ENCODE measurements around the gene RAD23B. TPM values are rescaled to one million over a fixed set of nuclear protein-coding genes. Genes with fewer than 3 reads are reported as not detected.

Gene RAD23B
- total RNA-seq, 1 experiment from 2014 or later = 251 TPM

- Histone ChIP-seq H3K9me3 (ENCODE audit: control insufficient read depth in 1 of 2, insufficient read depth in 1 of 2, low read depth in 1 of 2, low read length in 2 of 2) (no peaks in the 10 kb centered on the region), H3K79me2 (ENCODE audit: insufficient read depth, low read length) (peaks cover 4% of the 10 kb centered on the region; the same call in 1 of the 2 replicates), H3K36me3 (ENCODE audit: control insufficient read depth in 1 of 2, insufficient read depth in 2 of 2, low read length in 2 of 2) (peaks cover 4 to 25% of the 10 kb centered on the region in 2 experiments; a peak in 3 of 4 replicates), H3K4me1 (ENCODE audit: control insufficient read depth in 1 of 2, insufficient read depth in 2 of 2, low read length in 2 of 2) (peaks cover 3 to 14% of the 10 kb centered on the region in 2 experiments; a peak in 3 of 4 replicates), H3K27ac (ENCODE audit: low read depth, low read length) (no peak overlapping the region), H3K27me3 (ENCODE audit: insufficient read depth, low read length) (no peaks in the 10 kb centered on the region), H3K4me2 (ENCODE audit: low read length) (no peak overlapping the region), H3K9ac (ENCODE audit: low read length) (no peak overlapping the region), H3K4me3 (replicated peaks in 1 of 2; ENCODE audit: low read depth in 1 of 2, low read length in 2 of 2) (no peak overlapping the region), H4K20me1 (ENCODE audit: insufficient read depth) (no peaks in the 10 kb centered on the region), H3K9me2 (ENCODE audit: insufficient read depth) (no peaks in the 10 kb centered on the region), H2AFZ (ENCODE audit: low read depth, low read length, poor library complexity, severe bottlenecking) (no peak overlapping the region)
- RAD21 ChIA-PET (ENCODE audit: low non-redundant PET in 1 of 2, low total read pairs in 2 of 2, uncharacterized antibody in 2 of 2, unreplicated experiment in 2 of 2) = no interaction called here
- CTCF ChIA-PET = no interaction called here
- POLR2A ChIA-PET = no interaction called here
- TF ChIP-seq EZH2 (IDR thresholded peaks at IDR 0.05) = no peak
- no peak for TF ChIP-seq SP1 (IDR thresholded peaks at IDR 0.05; ENCODE audit: low read depth)
- no peak for TF ChIP-seq POLR2AphosphoS5 (IDR thresholded peaks at IDR 0.05; ENCODE audit: low read depth, low read length)
- TF ChIP-seq ATF3 (IDR thresholded peaks at IDR 0.05) = no peak
- no peak for TF ChIP-seq ELF1 (IDR thresholded peaks at IDR 0.05; ENCODE audit: borderline replicate concordance, low read depth)
- no peak for TF ChIP-seq ZFX (IDR thresholded peaks at IDR 0.05)
- no peak for TF ChIP-seq YY1 (IDR thresholded peaks at IDR 0.05; ENCODE audit: extremely low read depth, insufficient replicate concordance, low read depth, low read length)
- TF ChIP-seq MAX (IDR thresholded peaks at IDR 0.05) = no peak
- TF ChIP-seq CBX3 (IDR thresholded peaks at IDR 0.05; ENCODE audit: low read depth) = no peak
- TF ChIP-seq EGR1 (IDR thresholded peaks at IDR 0.05; ENCODE audit: low read depth) = no peak
- ATAC-seq = no peak
- DNase-seq (ENCODE audit: low read depth, low spot score) = no peak
- no TSS peak for BruUV-seq (replicated peaks)
- intact Hi-C loops (cut with micrococcal nuclease) = no loop called here
Measured at GRCh38 chr9:107345327-107345726, 62.2 kb downstream of the RAD23B start.

- BruUV-seq (replicated peaks) = no TSS peak
- peaks cover 0 to 7% of the 10 kb centered on the region in 2 experiments; a peak in 2 of 4 replicates for H3K36me3 ChIP-seq (ENCODE audit: control insufficient read depth in 1 of 2, insufficient read depth in 2 of 2, low read length in 2 of 2)
- H3K27ac ChIP-seq (ENCODE audit: low read depth, low read length) = no peak overlapping the region
- no peak overlapping the region for H2AFZ ChIP-seq (ENCODE audit: low read depth, low read length, poor library complexity, severe bottlenecking)
- peak; percentile 21 for ATAC-seq
- no peaks in the 10 kb centered on the region for H3K79me2 ChIP-seq (ENCODE audit: insufficient read depth, low read length)
- ChIA-PET CTCF (interaction anchor here (1.5 kb wide), 1 partner anchor 76 kb away, joined by 4 read pairs; no protein-coding TSS in a partner anchor), POLR2A (no interaction called here), RAD21 (ENCODE audit: low non-redundant PET in 1 of 2, low total read pairs in 2 of 2, uncharacterized antibody in 2 of 2, unreplicated experiment in 2 of 2) (no interaction called here)
- no peak overlapping the region for H3K9ac ChIP-seq (ENCODE audit: low read length)
- no peak overlapping the region for H3K4me3 ChIP-seq (replicated peaks in 1 of 2; ENCODE audit: low read depth in 1 of 2, low read length in 2 of 2)
- no peak overlapping the region for H3K4me2 ChIP-seq (ENCODE audit: low read length)
- peaks cover 3 to 18% of the 10 kb centered on the region in 2 experiments; a peak in 3 of 4 replicates for H3K4me1 ChIP-seq (ENCODE audit: control insufficient read depth in 1 of 2, insufficient read depth in 2 of 2, low read length in 2 of 2)
- intact Hi-C loops (cut with micrococcal nuclease) = no loop called here
- H4K20me1 ChIP-seq (ENCODE audit: insufficient read depth) = no peaks in the 10 kb centered on the region
- no peaks in the 10 kb centered on the region for H3K27me3 ChIP-seq (ENCODE audit: insufficient read depth, low read length)
- DNase-seq (ENCODE audit: low read depth, low spot score) = no peak
- no peaks in the 10 kb centered on the region for H3K9me3 ChIP-seq (ENCODE audit: control insufficient read depth in 1 of 2, insufficient read depth in 1 of 2, low read depth in 1 of 2, low read length in 2 of 2)
- no peaks in the 10 kb centered on the region for H3K9me2 ChIP-seq (ENCODE audit: insufficient read depth)
- TF ChIP-seq TCF7L2 (IDR thresholded peaks at IDR 0.05; ENCODE audit: borderline replicate concordance, extremely low read depth, insufficient read depth, insufficient read length) (no peak), POLR2AphosphoS5 (IDR thresholded peaks at IDR 0.05; ENCODE audit: low read depth, low read length) (no peak), REST (IDR thresholded peaks at IDR 0.05; ENCODE audit: low read depth) (no peak), CEBPB (IDR thresholded peaks at IDR 0.05; ENCODE audit: low read depth) (no peak), SRF (IDR thresholded peaks at IDR 0.05; ENCODE audit: low read depth) (no peak), CBX3 (IDR thresholded peaks at IDR 0.05; ENCODE audit: low read depth) (no peak), CTCF (IDR thresholded peaks at IDR 0.05 in 2 of 3, conservative IDR thresholded peaks at IDR 0.05 in 1 of 3; ENCODE audit: borderline replicate concordance in 1 of 3, insufficient read depth in 1 of 3, low read depth in 2 of 3, low read length in 2 of 3) (no peak), EGR1 (IDR thresholded peaks at IDR 0.05; ENCODE audit: low read depth) (no peak), ZNF274 (IDR thresholded peaks at IDR 0.05; ENCODE audit: low read depth, low read length) (no peak)
Measured at GRCh38 chr9:107348836-107349235, 65.8 kb downstream of the RAD23B start.
